Measurements from ENCODE around the gene SLC25A28.

DNA sequence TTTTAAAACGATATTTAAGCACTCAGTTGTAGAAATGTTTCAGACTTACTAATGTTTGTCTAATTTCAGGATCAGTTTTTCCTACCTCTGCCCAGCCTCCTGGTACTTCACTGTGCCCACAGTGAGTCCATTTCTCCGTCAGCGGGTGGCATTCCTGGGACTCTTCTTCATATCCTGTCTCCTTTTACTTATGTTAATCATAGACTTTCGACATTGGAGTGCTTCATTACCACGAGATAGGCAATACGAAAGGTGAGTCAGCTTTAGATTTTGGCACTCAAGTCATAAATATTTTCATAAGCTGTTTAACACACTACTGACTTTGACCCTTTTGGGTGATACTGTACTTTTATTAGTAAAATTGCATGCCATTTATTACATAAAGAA lies 41.1 kb upstream of the SLC25A28 start:
- TF ChIP-seq, protein P1, sequence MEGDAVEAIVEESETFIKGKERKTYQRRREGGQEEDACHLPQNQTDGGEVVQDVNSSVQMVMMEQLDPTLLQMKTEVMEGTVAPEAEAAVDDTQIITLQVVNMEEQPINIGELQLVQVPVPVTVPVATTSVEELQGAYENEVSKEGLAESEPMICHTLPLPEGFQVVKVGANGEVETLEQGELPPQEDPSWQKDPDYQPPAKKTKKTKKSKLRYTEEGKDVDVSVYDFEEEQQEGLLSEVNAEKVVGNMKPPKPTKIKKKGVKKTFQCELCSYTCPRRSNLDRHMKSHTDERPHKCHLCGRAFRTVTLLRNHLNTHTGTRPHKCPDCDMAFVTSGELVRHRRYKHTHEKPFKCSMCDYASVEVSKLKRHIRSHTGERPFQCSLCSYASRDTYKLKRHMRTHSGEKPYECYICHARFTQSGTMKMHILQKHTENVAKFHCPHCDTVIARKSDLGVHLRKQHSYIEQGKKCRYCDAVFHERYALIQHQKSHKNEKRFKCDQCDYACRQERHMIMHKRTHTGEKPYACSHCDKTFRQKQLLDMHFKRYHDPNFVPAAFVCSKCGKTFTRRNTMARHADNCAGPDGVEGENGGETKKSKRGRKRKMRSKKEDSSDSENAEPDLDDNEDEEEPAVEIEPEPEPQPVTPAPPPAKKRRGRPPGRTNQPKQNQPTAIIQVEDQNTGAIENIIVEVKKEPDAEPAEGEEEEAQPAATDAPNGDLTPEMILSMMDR (IDR thresholded peaks at IDR 0.05): no peak
- no peak for TF ChIP-seq EZH2 (IDR thresholded peaks at IDR 0.05; ENCODE audit: borderline replicate concordance, insufficient read depth, low read depth, low read length, poor library complexity, severe bottlenecking)
